Smooth muscle cell (in vitro differentiated cells): Measurements from ENCODE around the gene PARD3B. TPM values are rescaled to one million over a fixed set of nuclear protein-coding genes. Genes with fewer than 3 reads are reported as not detected.

ENCODE experiments used
- DNase-seq: peaks from one replicate; lab custom pipeline; 2025; ENCODE audit not compliant: unreplicated experiment; lab: John Stamatoyannopoulos, UW
- H2AFZ ChIP-seq: fragments of 200-600 bp; sonication (generic); 2 replicates; pipeline ENCODE4 v1.6.0; 2016; ENCODE audit warnings: antibody characterized with exemption, low read depth, mild to moderate bottlenecking
- H3F3A ChIP-seq: fragments of 200-600 bp; sonication (generic); 2 replicates; pipeline ENCODE4 v1.6.0; 2017; ENCODE audit warnings: antibody characterized with exemption, low read depth
- H3K27ac ChIP-seq: fragments of 200-600 bp; sonication (generic); 2 replicates; pipeline ENCODE4 v1.5.1; 2016; ENCODE audit warnings: low read depth, mild to moderate bottlenecking
- H3K27me3 ChIP-seq: fragments of 200-600 bp; sonication (generic); 2 replicates; pipeline ENCODE4 v1.6.1; 2016; ENCODE audit warnings: low read depth, mild to moderate bottlenecking
- H3K36me3 ChIP-seq: fragments of 200-600 bp; sonication (generic); 2 replicates; pipeline ENCODE4 v1.5.1; 2016; ENCODE audit warnings: low read depth
- H3K4me1 ChIP-seq: fragments of 200-600 bp; sonication (generic); 2 replicates; pipeline ENCODE4 v1.5.1; 2016; ENCODE audit warnings: low read depth
- H3K4me2 ChIP-seq: fragments of 200-600 bp; sonication (generic); 2 replicates; pipeline ENCODE4 v1.6.0; 2016; ENCODE audit warnings: mild to moderate bottlenecking
- H3K4me3 ChIP-seq: fragments of 200-600 bp; sonication (generic); 2 replicates; pipeline ENCODE4 v1.5.1; 2016; ENCODE audit warnings: mild to moderate bottlenecking
- H3K79me2 ChIP-seq: fragments of 200-600 bp; sonication (generic); 2 replicates; pipeline ENCODE4 v1.6.0; 2016; ENCODE audit warnings: low read depth, mild to moderate bottlenecking
- H3K9ac ChIP-seq: fragments of 200-600 bp; sonication (generic); 2 replicates; pipeline ENCODE4 v1.6.0; 2016; ENCODE audit warnings: low read depth
- H3K9me3 ChIP-seq: fragments of 200-600 bp; sonication (generic); replicated peaks from 2 replicates; pipeline ENCODE4 v1.5.1; 2016; ENCODE audit warnings: low read depth
- H4K20me1 ChIP-seq: fragments of 200-600 bp; sonication (generic); 2 replicates; pipeline ENCODE4 v1.6.0; 2016; ENCODE audit warnings: low read depth
- WGBS: methylation state at CpG from one replicate; pipeline ENCODE4 v1.1.7; 2016; ENCODE audit warnings: low lambda C conversion rate; 5-methylcytosine and 5-hydroxymethylcytosine counted together
- polyA plus RNA-seq: library from polyadenylated mRNA; unstranded; fragments of >200 nt; fragmentation: Nextera tagmentation; extraction: Ambion mirVana; gene quantifications from 2 replicates; pipeline ENCODE4 v1.2.1, GENCODE V29; 2016
- total RNA-seq: library from RNA; depleted of rRNA; stranded (reverse); fragments of >200 nt; gene quantifications from 2 replicates; pipeline ENCODE4 v1.2.3, GENCODE V29; 2014
- TF ChIP-seq, protein P1 (sequence below): fragments of 200-600 bp; sonication (generic); IDR thresholded peaks from 2 replicates; pipeline ENCODE4 v1.5.1; 2017; ENCODE audit warnings: borderline replicate concordance, mild to moderate bottlenecking, antibody characterized with exemption; ENCODE audit not compliant: insufficient read depth, poor library complexity, severe bottlenecking

Gene PARD3B
- total and polyA plus RNA-seq, 2 experiments from 2014 or later = 3.3 to 12.2 TPM

DNA sequence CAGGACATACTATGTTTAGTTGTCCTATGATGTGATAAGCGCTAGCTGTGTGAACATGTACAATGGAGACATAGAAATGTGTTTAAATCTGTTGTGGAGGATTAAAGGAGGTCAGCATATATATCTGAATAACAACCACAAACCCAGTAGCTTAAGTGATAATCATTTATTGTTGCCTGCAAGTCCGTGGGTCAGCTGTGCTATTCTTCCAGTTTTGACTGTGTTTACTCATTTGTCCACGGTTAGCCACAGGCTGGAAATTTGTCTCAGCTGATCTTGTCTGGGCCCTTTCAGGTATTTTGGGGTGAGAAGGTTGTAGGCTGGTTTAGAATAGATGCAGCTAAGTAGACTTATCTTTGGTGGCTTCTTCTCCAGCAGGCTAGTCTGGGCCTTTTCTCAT is 110.4 kb downstream of the PARD3B start:
- no peaks in the 10 kb centered on the region for H3F3A ChIP-seq
- no peak for DNase-seq
- H3K27me3 ChIP-seq = no peaks in the 10 kb centered on the region
- no peak overlapping the region for H3K27ac ChIP-seq
- H2AFZ ChIP-seq = no peak overlapping the region
- H3K9ac ChIP-seq = no peak overlapping the region
- no peaks in the 10 kb centered on the region for H3K9me3 ChIP-seq
- H3K79me2 ChIP-seq = no peaks in the 10 kb centered on the region
- TF ChIP-seq, protein P1, sequence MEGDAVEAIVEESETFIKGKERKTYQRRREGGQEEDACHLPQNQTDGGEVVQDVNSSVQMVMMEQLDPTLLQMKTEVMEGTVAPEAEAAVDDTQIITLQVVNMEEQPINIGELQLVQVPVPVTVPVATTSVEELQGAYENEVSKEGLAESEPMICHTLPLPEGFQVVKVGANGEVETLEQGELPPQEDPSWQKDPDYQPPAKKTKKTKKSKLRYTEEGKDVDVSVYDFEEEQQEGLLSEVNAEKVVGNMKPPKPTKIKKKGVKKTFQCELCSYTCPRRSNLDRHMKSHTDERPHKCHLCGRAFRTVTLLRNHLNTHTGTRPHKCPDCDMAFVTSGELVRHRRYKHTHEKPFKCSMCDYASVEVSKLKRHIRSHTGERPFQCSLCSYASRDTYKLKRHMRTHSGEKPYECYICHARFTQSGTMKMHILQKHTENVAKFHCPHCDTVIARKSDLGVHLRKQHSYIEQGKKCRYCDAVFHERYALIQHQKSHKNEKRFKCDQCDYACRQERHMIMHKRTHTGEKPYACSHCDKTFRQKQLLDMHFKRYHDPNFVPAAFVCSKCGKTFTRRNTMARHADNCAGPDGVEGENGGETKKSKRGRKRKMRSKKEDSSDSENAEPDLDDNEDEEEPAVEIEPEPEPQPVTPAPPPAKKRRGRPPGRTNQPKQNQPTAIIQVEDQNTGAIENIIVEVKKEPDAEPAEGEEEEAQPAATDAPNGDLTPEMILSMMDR = no peak
- H3K4me3 ChIP-seq = no peak overlapping the region
- H4K20me1 ChIP-seq = no peaks in the 10 kb centered on the region
- no peak overlapping the region for H3K4me2 ChIP-seq
- H3K36me3 ChIP-seq = peaks cover 4% of the 10 kb centered on the region
- H3K4me1 ChIP-seq = no peaks in the 10 kb centered on the region
- 69% methylated on average over 3 of the region's 3 CpGs for WGBS

DNA sequence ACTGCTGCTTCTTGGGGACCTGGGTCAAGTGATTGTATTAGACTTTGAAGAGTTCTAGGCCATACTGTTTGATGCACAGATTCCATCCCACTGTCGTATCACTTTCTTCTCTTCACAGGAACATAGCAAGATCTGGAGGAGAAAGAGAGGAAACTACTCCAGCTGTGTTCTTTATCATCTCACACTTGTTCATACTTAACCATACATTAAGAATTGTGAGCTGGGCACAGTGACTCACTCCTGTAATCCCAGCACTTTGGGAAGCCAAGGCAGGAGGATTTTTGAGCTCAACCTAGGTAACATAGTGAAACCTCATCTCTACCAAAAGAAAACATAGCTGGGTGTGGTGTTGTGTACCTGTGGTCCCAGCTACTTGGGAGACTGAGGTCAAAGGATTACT is 111.7 kb downstream of the PARD3B start:
- no peak overlapping the region for H3K4me3 ChIP-seq
- H3K4me1 ChIP-seq = no peaks in the 10 kb centered on the region
- no peak overlapping the region for H3K27ac ChIP-seq
- WGBS = 77% methylated on average over 1 of the region's 1 CpG
- TF ChIP-seq, protein P1 = no peak
- no peaks in the 10 kb centered on the region for H3F3A ChIP-seq
- no peak overlapping the region for H3K4me2 ChIP-seq
- no peaks in the 10 kb centered on the region for H3K27me3 ChIP-seq
- H3K79me2 ChIP-seq = no peaks in the 10 kb centered on the region
- no peaks in the 10 kb centered on the region for H3K9me3 ChIP-seq
- H4K20me1 ChIP-seq = no peaks in the 10 kb centered on the region
- no peak for DNase-seq
- no peak overlapping the region for H3K9ac ChIP-seq
- H2AFZ ChIP-seq = no peak overlapping the region
- H3K36me3 ChIP-seq = peaks cover 3% of the 10 kb centered on the region

DNA sequence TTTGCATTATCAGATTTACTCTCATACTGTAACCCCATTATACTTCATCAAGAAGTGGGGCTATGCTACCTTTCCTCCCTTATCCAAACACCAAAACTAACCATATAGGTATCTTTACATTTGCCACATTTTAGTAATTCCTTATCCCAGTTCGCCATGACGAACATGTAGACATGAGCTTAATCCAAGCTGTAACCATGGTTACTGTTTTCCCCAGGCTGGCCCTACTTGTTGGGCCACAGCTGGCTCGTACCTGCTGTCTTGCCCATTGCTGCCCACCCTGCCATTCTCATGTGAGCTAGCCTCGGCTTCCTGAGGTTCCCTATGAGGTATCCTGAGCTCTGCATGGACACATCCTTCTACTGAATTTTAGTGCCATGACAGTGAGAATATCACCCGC is 117.7 kb downstream of the PARD3B start:
- H4K20me1 ChIP-seq = no peaks in the 10 kb centered on the region
- no peak for DNase-seq
- H3K27me3 ChIP-seq = no peaks in the 10 kb centered on the region
- WGBS = 94% methylated on average over 5 of the region's 5 CpGs
- H3K36me3 ChIP-seq = no peaks in the 10 kb centered on the region
- H3K9ac ChIP-seq = no peak overlapping the region
- no peak overlapping the region for H2AFZ ChIP-seq
- H3K27ac ChIP-seq = no peak overlapping the region
- H3K4me2 ChIP-seq = no peak overlapping the region
- TF ChIP-seq, protein P1 = no peak
- H3K4me1 ChIP-seq = peaks cover 5% of the 10 kb centered on the region
- no peaks in the 10 kb centered on the region for H3K79me2 ChIP-seq
- no peak overlapping the region for H3K4me3 ChIP-seq
- H3F3A ChIP-seq = no peaks in the 10 kb centered on the region
- no peaks in the 10 kb centered on the region for H3K9me3 ChIP-seq

DNA sequence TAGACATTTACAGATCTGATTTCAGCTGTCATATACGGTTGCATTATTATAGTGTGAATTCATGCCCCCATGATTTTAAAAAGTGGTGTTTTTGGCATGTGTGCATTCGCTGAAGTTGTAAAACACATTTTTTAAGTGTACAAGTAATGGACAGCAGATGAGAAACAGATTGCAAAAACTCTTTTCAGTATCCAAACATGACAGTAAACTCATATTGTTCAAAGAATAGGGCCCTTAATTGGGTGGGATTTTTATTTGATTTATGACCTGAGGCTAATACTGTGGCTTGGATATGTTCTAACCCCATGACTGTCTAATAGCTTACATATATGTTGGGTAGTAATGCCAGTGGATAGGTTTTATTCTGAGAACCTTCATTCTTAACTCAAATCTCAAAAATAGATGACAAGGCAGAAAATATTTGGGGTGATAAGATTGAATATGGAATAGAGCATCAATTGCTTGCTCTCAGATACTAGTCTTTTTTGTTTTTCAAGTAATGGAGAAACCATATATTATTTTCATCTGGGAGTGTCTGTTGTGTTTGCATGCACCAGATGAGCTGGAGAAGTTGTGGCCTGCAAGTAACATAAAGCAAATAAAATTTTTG is 118.6 kb downstream of the PARD3B start:
- Histone ChIP-seq H3K79me2 (no peaks in the 10 kb centered on the region), H3K27ac (no peak overlapping the region), H3K27me3 (no peaks in the 10 kb centered on the region), H4K20me1 (no peaks in the 10 kb centered on the region), H2AFZ (no peak overlapping the region), H3K4me2 (no peak overlapping the region), H3K9ac (no peak overlapping the region), H3K4me3 (no peak overlapping the region), H3K36me3 (no peaks in the 10 kb centered on the region), H3K9me3 (no peaks in the 10 kb centered on the region), H3K4me1 (peaks cover 5% of the 10 kb centered on the region), H3F3A (no peaks in the 10 kb centered on the region)
- TF ChIP-seq, protein P1 = no peak
- WGBS = 92% methylated on average over 2 of the region's 2 CpGs
- DNase-seq = no peak
